NCI-H128 (cell line): ENCODE results near the gene NAA50.

Experiments used
- DNase-seq: peaks from one replicate; lab custom pipeline; 2025; ENCODE audit not compliant: unreplicated experiment; lab: John Stamatoyannopoulos, UW

NAA50 gene

GRCh38 chr3:113690482-113690881 is 55.6 kb downstream of the NAA50 start:
- no peak for DNase-seq

- DNase-seq = no peak
Observed at GRCh38 chr3:113685956-113686721, 59.9 kb downstream of the NAA50 start.

GRCh38 chr3:113685124-113685523 is 60.9 kb downstream of the NAA50 start:
- DNase-seq = no peak

- no peak for DNase-seq
Observed at GRCh38 chr3:113684271-113684819, 61.7 kb downstream of the NAA50 start.

GRCh38 chr3:113678773-113679172 is 67.3 kb downstream of the NAA50 start:
- no peak for DNase-seq

GRCh38 chr3:113677737-113678136 is 68.3 kb downstream of the NAA50 start:
- no peak for DNase-seq

- DNase-seq = no peak
Observed at GRCh38 chr3:113676261-113676660, 69.8 kb downstream of the NAA50 start.

- DNase-seq = no peak
Observed at GRCh38 chr3:113673593-113673992, 72.5 kb downstream of the NAA50 start.

GRCh38 chr3:113668015-113668414 is 78.0 kb downstream of the NAA50 start:
- DNase-seq = no peak
